CD4-positive, alpha-beta memory T cell (primary cell): ENCODE data around the gene AURKA. TPM values are rescaled to one million over a fixed set of nuclear protein-coding genes. Genes with fewer than 3 reads are reported as not detected.

ENCODE experiments used
- CTCF ChIA-PET: fragments of 350-600 bp; sonication (Branson Sonifier 250); formaldehyde crosslinking; loops from one replicate; lab custom pipeline; 2021; ENCODE audit warnings: inconsistent platforms; ENCODE audit not compliant: partially characterized antibody; lab: Charles Lee
- POLR2A ChIA-PET: fragments of 350-600 bp; sonication (Branson Sonifier 250); formaldehyde crosslinking; loops from one replicate; lab custom pipeline; 2021; ENCODE audit not compliant: partially characterized antibody; lab: Charles Lee
- DNase-seq, 5 donors: peaks; one replicate each; pipeline versions ENCODE4 v3.0.0 to v3.0.0-alpha.2; 2020 to 2022; ENCODE audit warnings: mixed read lengths in 1 of 5
- H3K27ac ChIP-seq: one replicate; pipeline ENCODE4 v1.7.0; 2013; ENCODE audit warnings: low read depth, low read length
- H3K27me3 ChIP-seq: 2 replicates; pipeline ENCODE4 v1.7.0; 2013; ENCODE audit warnings: mild to moderate bottlenecking, low read length, moderate library complexity; ENCODE audit not compliant: insufficient read depth
- H3K36me3 ChIP-seq: 2 replicates; pipeline ENCODE4 v1.7.0; 2013; ENCODE audit warnings: mild to moderate bottlenecking, low read length, moderate library complexity; ENCODE audit not compliant: insufficient read depth
- H3K4me1 ChIP-seq: 2 replicates; pipeline ENCODE4 v1.7.0; 2013; ENCODE audit warnings: mild to moderate bottlenecking, low read length, moderate library complexity; ENCODE audit not compliant: insufficient read depth
- H3K4me3 ChIP-seq, 2 donors: one replicate each; pipeline ENCODE4 v1.7.0; 2013; ENCODE audit warnings: low read length in 2 of 2, mild to moderate bottlenecking in 1 of 2
- H3K9me3 ChIP-seq, 2 donors: one replicate each; pipeline ENCODE4 v1.7.0; 2013; ENCODE audit warnings: low read length in 2 of 2, control low read depth in 1 of 2; ENCODE audit not compliant: control insufficient read depth in 1 of 2
- H3K27ac Mint-ChIP-seq, 7 donors: one replicate each; pipeline ENCODE4 v1.8.0; 2020 to 2021; ENCODE audit warnings: mixed read lengths in 7 of 7, mild to moderate bottlenecking in 6 of 7, inconsistent platforms in 3 of 7, moderate library complexity in 3 of 7
- H3K27me3 Mint-ChIP-seq, 2 donors: one replicate each; pipeline ENCODE4 v1.8.0; 2020 to 2021; ENCODE audit warnings: mixed read lengths in 2 of 2
- H3K36me3 Mint-ChIP-seq, 2 donors: one replicate each; pipeline ENCODE4 v1.8.0; 2020 to 2021; ENCODE audit warnings: mixed read lengths in 2 of 2, inconsistent platforms in 1 of 2, mild to moderate bottlenecking in 1 of 2
- H3K4me1 Mint-ChIP-seq, 4 donors: one replicate each; pipeline ENCODE4 v1.8.0; 2020 to 2021; ENCODE audit warnings: mixed read lengths in 4 of 4, mild to moderate bottlenecking in 1 of 4
- H3K4me3 Mint-ChIP-seq, 8 donors: one replicate each; pipeline ENCODE4 v1.8.0; 2020 to 2021; ENCODE audit warnings: mixed read lengths in 8 of 8, mild to moderate bottlenecking in 7 of 8, moderate library complexity in 6 of 8, inconsistent platforms in 3 of 8
- H3K9me3 Mint-ChIP-seq, 8 donors: one replicate each; pipeline ENCODE4 v1.8.0; 2020 to 2021; ENCODE audit warnings: mixed read lengths in 8 of 8, mild to moderate bottlenecking in 5 of 8, inconsistent platforms in 3 of 8, moderate library complexity in 1 of 8
- intact Hi-C: fragments of 100-400 bp; cut with micrococcal nuclease; formaldehyde crosslinking; loops from one replicate; pipeline ENCODE4 v1.15.1; 2023
- polyA plus RNA-seq, 2 donors: library from polyadenylated mRNA; unstranded; fragments of 300-500 nt; fragmentation: Illumina TruSeq; gene quantifications; one replicate each; pipeline ENCODE4 v1.2.3, GENCODE V29; 2021
- total RNA-seq, 2 experiments: library from RNA; stranded (reverse); gene quantifications; one replicate each; pipeline ENCODE4 v1.2.3, GENCODE V29; 2021

Gene AURKA
- total and polyA plus RNA-seq, 4 experiments from 2014 or later = 0.81 to 2.8 (median 1.5) TPM

- Histone ChIP-seq H3K4me3 (no peak overlapping the region), H3K36me3 (no peaks in the 10 kb centered on the region), H3K27ac (no peak overlapping the region), H3K27me3 (no peaks in the 10 kb centered on the region), H3K9me3 (no peaks in the 10 kb centered on the region), H3K4me1 (no peaks in the 10 kb centered on the region)
- Mint-ChIP-seq H3K4me3 (no peak overlapping the region), H3K27me3 (no peaks in the 10 kb centered on the region), H3K4me1 (peaks cover 0 to 2% (median under 1%) of the 10 kb centered on the region in 4 donors), H3K9me3 (peaks cover 0 to 2% (median 0%) of the 10 kb centered on the region in 8 donors), H3K36me3 (peaks cover 0 to 5% of the 10 kb centered on the region in 2 donors), H3K27ac (peak overlapping the region in 1 of 7 donors; percentile 6)
- intact Hi-C loops = no loop called here
- no peak for DNase-seq
- CTCF ChIA-PET = no interaction called here
- POLR2A ChIA-PET = no interaction called here
These were observed 9.3 kb downstream of the AURKA start for GRCh38 chr20:56382696-56383095.

DNA sequence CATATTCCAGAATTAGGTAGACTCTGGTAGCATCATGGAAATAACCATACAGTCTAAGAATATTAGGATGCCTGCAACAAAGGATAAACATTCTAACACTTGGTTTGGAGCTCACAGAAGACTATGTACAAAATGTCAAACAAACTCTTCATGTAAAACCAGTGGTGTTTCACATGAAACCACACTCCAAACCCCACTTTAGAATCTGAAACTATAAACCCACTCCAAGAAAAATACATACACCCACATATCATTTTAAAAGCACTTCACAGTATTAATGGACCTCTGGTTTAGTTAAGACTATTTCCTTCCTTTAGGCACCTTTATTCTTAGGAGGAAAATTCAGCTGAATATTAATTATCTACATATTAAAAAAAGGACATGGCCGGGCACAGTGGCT lies 10.5 kb downstream of the AURKA start:
- H3K4me3 ChIP-seq = no peak overlapping the region
- Mint-ChIP-seq H3K4me3 (no peak overlapping the region), H3K9me3 (peaks cover 0 to 2% (median 0%) of the 10 kb centered on the region in 8 donors), H3K4me1 (peaks cover 0 to 2% (median under 1%) of the 10 kb centered on the region in 4 donors), H3K36me3 (peaks cover 0 to 4% of the 10 kb centered on the region in 2 donors), H3K27ac (peak overlapping the region in 1 of 7 donors; percentile 0), H3K27me3 (no peaks in the 10 kb centered on the region)
- ChIA-PET POLR2A (interaction anchor here (1.4 kb wide), 1 partner anchor 22 kb away, joined by 3 read pairs; the partner anchor contains the start of gene FAM210B), CTCF (no interaction called here)
- H3K4me1 ChIP-seq = no peaks in the 10 kb centered on the region
- no peaks in the 10 kb centered on the region for H3K27me3 ChIP-seq
- no peak for DNase-seq
- intact Hi-C loops = no loop called here
- H3K36me3 ChIP-seq = no peaks in the 10 kb centered on the region
- no peak overlapping the region for H3K27ac ChIP-seq
- no peaks in the 10 kb centered on the region for H3K9me3 ChIP-seq

DNA sequence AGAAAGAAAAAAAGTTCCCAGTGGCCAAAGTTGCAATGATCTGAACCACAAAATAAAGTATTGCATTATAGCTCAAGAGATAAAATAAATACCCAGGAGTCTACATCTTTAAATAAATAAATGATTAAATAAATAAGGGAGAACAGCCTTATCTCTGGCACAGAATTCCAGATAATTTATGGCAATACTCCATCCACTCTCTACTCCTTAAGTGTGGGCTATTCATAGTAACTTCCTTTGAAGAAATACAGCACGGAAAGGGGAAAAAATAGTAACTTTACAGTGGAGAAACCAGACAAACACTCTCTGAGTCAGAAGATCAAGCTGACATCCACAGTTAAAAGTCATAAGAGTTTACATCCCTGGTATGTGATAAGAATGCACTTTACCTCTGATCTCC lies 11.6 kb downstream of the AURKA start:
- no peak overlapping the region for H3K4me3 ChIP-seq
- Mint-ChIP-seq H3K27ac (no peak overlapping the region), H3K9me3 (peaks cover 0 to 2% (median 0%) of the 10 kb centered on the region in 8 donors), H3K4me3 (no peak overlapping the region), H3K4me1 (peaks cover 0 to 8% (median 5%) of the 10 kb centered on the region in 4 donors), H3K36me3 (no peaks in the 10 kb centered on the region), H3K27me3 (no peaks in the 10 kb centered on the region)
- no peak for DNase-seq
- H3K27me3 ChIP-seq = no peaks in the 10 kb centered on the region
- H3K27ac ChIP-seq = no peak overlapping the region
- H3K9me3 ChIP-seq = no peaks in the 10 kb centered on the region
- no peaks in the 10 kb centered on the region for H3K36me3 ChIP-seq
- intact Hi-C loops = no loop called here
- ChIA-PET POLR2A (no interaction called here), CTCF (no interaction called here)
- H3K4me1 ChIP-seq = no peaks in the 10 kb centered on the region

GRCh38 chr20:56378386-56378785 lies 13.6 kb downstream of the AURKA start:
- no peaks in the 10 kb centered on the region for H3K27me3 Mint-ChIP-seq
- Histone ChIP-seq H3K4me1 (no peaks in the 10 kb centered on the region), H3K36me3 (no peaks in the 10 kb centered on the region), H3K27ac (no peak overlapping the region), H3K27me3 (no peaks in the 10 kb centered on the region), H3K4me3 (no peak overlapping the region), H3K9me3 (no peaks in the 10 kb centered on the region)
- H3K27ac Mint-ChIP-seq = no peak overlapping the region
- peaks cover 5 to 13% (median 7%) of the 10 kb centered on the region in 4 donors for H3K4me1 Mint-ChIP-seq
- no peak overlapping the region for H3K4me3 Mint-ChIP-seq
- H3K9me3 Mint-ChIP-seq = peaks cover 0 to 2% (median 0%) of the 10 kb centered on the region in 8 donors
- no peaks in the 10 kb centered on the region for H3K36me3 Mint-ChIP-seq
- intact Hi-C loops = no loop called here
- DNase-seq = no peak
- ChIA-PET CTCF (no interaction called here), POLR2A (no interaction called here)

GRCh38 chr20:56376331-56376730 lies 15.7 kb downstream of the AURKA start:
- Mint-ChIP-seq H3K9me3 (peaks cover 0 to 2% (median 0%) of the 10 kb centered on the region in 8 donors), H3K27me3 (no peaks in the 10 kb centered on the region), H3K4me3 (no peak overlapping the region), H3K4me1 (peaks cover 10 to 22% (median 13%) of the 10 kb centered on the region in 4 donors), H3K27ac (peak overlapping the region in 2 of 7 donors; percentile 13 to 38), H3K36me3 (no peaks in the 10 kb centered on the region)
- H3K4me1 ChIP-seq = peaks cover 8% of the 10 kb centered on the region
- DNase-seq = no peak
- POLR2A ChIA-PET = interaction anchor here (1.1 kb wide), 1 partner anchor 15 kb away, joined by 3 read pairs; no protein-coding TSS in a partner anchor
- H3K27me3 ChIP-seq = no peaks in the 10 kb centered on the region
- no peaks in the 10 kb centered on the region for H3K36me3 ChIP-seq
- intact Hi-C loops = no loop called here
- no peaks in the 10 kb centered on the region for H3K9me3 ChIP-seq
- CTCF ChIA-PET = no interaction called here
- H3K27ac ChIP-seq = no peak overlapping the region
- H3K4me3 ChIP-seq = no peak overlapping the region

- H3K36me3 Mint-ChIP-seq = peaks cover 0 to 9% of the 10 kb centered on the region in 2 donors
- POLR2A ChIA-PET = no interaction called here
- H3K4me3 Mint-ChIP-seq = no peak overlapping the region
- no peaks in the 10 kb centered on the region for H3K27me3 Mint-ChIP-seq
- Histone ChIP-seq H3K9me3 (no peaks in the 10 kb centered on the region), H3K27me3 (no peaks in the 10 kb centered on the region), H3K36me3 (no peaks in the 10 kb centered on the region), H3K4me1 (peaks cover 8% of the 10 kb centered on the region), H3K27ac (no peak overlapping the region), H3K4me3 (no peak overlapping the region)
- CTCF ChIA-PET = no interaction called here
- H3K9me3 Mint-ChIP-seq = peaks cover 0 to 2% (median 0%) of the 10 kb centered on the region in 8 donors
- intact Hi-C loops = no loop called here
- peaks cover 10 to 22% (median 13%) of the 10 kb centered on the region in 4 donors for H3K4me1 Mint-ChIP-seq
- no peak for DNase-seq
- peak overlapping the region in 1 of 7 donors; percentile 42 for H3K27ac Mint-ChIP-seq
These were observed 18.1 kb downstream of the AURKA start for GRCh38 chr20:56373942-56374341.

- Mint-ChIP-seq H3K9me3 (no peaks in the 10 kb centered on the region), H3K4me1 (peaks cover 10 to 22% (median 13%) of the 10 kb centered on the region in 4 donors), H3K36me3 (peaks cover 4 to 17% of the 10 kb centered on the region in 2 donors), H3K27ac (peak overlapping the region in 6 of 7 donors; percentile 9 to 86 (median 27)), H3K4me3 (no peak overlapping the region), H3K27me3 (no peaks in the 10 kb centered on the region)
- intact Hi-C loops = no loop called here
- POLR2A ChIA-PET = interaction anchor here (1.0 to 1.3 kb wide), 2 partner anchors 11 to 14 kb away, joined by 7 read pairs; partner anchors contain the start of gene FAM210B
- H3K4me3 ChIP-seq = no peak overlapping the region
- H3K9me3 ChIP-seq = no peaks in the 10 kb centered on the region
- no peak overlapping the region for H3K27ac ChIP-seq
- no peaks in the 10 kb centered on the region for H3K27me3 ChIP-seq
- CTCF ChIA-PET = no interaction called here
- peaks cover 8% of the 10 kb centered on the region for H3K4me1 ChIP-seq
- DNase-seq = no peak
- H3K36me3 ChIP-seq = no peaks in the 10 kb centered on the region
These were observed 19.2 kb downstream of the AURKA start for GRCh38 chr20:56372850-56373249.
